Right forelimb (tissue), 1 donor: ENCODE measurements around the gene MAP1LC3B2.

Experiments used
- DNase-seq: peaks from one replicate; pipeline ENCODE4 v3.0.0-alpha.2; 2018

The MAP1LC3B2 gene

DNA sequence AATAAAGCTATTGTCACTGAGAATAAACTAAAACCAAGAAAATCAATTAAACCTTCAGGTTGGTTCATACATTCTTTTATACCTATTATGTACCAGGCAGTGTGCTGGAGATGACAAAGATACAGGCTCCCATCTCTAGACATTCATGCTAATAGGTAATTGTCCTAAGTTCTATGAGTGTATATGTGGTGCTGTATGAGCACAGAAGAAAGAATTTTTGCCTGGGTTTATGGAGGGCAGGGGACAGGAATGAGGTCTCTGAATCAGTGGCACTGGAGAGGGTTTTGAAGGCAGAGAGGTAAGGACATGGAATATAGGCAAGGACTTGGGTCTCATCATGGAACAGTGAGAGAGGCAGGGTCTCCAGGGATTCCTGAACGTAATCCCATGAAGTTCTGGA, 38.7 kb downstream of the MAP1LC3B2 start:
- DNase-seq, result no peak

DNA sequence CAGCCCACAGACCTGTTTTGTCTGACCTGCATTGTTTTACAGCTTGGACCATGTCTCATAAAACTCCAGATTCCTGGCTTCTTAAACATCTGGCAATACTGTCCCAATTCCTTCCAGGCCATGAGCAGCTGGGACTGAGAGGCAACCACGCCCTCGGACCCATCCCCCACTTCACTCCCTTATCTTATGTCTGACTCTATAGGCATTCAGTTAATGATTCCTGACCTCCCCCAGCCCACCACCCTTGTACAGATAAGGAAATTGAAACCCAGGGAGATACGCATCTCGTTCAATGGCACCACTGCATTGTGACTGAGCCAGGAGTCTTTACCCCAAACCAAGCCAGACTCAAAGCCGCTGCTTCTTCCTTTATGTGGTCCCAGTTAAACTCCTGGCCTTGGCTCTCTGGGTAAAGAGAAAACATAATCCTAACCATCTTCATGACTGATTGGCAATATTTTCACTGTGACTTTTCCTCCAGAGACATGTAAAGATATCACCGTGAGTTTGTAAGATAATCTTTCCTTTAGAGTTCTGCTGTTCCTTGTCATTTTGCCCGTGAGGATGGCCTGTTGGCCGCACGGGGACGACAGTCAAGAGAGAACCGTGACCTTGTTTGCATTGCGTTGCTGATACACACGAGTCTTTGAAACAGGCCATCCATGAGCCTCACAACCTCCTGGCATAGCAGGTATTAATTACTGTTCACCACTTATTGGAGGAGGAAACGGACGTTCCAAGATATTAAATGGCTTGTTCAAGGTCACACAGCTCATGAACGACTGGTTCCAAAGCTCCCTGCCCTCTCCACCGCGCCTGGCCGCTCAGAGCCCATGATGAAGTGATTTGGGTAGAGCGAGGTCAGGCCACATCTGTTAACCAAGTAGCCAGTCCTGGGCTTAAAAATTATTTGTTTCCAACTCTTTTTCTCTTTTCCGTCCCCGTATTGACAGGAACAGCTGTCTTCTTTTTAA, 39.4 kb downstream of the MAP1LC3B2 start:
- no peak for DNase-seq

DNA sequence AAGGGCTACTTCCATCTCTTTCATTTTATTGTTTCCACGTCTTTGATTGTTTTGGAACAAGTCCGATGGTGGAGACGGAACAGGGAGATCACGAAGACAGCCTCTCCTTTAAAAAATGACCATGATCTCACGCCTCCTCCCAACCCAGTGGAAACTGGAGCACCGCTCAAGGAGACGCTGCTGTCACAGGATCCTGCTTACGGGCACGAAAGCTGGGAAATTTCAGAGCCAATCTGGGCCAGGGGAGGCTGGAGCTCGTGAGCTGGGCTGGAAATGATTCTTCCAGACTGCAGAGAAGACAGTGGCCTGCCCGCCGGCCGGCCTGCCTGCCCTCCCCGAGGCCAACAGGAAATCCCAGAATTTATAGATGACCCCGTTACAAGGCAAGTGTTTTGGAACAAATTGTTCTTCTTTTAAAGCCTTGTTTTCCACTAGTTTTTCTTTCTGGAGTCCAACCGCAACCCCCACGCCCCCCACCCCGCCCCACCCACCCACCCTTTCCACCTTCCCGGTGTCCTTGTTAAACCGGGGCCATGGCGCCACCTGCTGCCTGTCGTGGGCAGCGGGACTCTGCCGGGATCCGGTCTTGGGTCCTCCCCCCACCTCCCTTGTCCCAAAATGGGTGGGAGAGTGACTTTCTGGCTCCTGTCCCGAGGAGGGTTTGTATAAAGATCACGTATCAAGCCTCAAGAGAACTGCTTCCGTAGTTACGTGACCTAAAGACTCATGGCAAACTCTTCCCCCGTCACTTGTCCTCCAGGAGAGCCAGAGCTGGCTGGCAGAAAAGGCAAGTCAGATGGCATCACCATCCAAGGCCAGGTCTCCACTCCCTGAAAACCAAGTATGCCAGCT, 40.3 kb downstream of the MAP1LC3B2 start:
- DNase-seq, result peak; percentile 93

DNA sequence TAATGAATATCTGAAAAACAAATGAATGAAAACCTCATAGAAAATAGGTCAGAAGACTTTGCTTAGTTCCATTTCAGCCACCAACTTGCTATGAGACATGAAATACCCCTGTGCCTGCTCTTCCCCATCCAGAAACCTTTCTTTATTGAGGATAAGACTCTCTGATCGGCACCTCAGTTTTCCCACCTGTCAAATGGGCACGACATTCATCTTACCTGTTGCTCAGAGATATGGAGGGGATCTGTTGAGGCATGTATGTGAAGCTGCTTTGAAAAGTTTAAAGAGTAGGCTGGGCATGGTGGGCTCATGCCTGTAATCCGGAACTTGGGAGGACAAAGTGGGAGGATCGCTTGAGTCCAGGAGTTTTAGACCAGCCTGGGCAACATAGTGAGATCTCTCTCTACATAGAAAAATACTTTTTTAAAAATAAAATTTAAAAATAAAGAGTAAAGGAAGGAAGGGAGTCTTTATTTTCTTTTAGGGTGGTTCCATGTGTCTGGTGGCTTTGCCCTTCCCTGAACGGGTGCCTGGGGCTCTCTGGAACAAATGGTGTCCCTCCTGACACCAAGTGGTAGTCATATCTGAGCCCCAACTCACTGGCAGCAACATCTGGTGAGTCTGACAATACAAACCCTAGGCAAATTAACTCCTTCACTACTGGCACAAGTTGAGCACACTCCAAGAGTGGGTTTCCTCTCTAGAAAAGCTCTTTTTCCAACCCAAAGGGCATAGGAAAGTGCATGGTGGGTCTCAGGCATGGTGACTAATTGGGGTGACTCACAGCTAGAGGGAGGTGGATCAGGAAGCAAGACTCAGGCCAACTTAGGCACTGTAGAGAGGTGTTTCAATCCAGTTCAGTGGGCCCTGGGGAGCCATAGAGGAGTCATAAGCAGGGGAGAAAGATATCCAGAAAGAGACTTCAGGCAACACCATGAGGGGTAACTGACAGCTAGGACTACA, 42.1 kb downstream of the MAP1LC3B2 start:
- DNase-seq, result no peak

DNA sequence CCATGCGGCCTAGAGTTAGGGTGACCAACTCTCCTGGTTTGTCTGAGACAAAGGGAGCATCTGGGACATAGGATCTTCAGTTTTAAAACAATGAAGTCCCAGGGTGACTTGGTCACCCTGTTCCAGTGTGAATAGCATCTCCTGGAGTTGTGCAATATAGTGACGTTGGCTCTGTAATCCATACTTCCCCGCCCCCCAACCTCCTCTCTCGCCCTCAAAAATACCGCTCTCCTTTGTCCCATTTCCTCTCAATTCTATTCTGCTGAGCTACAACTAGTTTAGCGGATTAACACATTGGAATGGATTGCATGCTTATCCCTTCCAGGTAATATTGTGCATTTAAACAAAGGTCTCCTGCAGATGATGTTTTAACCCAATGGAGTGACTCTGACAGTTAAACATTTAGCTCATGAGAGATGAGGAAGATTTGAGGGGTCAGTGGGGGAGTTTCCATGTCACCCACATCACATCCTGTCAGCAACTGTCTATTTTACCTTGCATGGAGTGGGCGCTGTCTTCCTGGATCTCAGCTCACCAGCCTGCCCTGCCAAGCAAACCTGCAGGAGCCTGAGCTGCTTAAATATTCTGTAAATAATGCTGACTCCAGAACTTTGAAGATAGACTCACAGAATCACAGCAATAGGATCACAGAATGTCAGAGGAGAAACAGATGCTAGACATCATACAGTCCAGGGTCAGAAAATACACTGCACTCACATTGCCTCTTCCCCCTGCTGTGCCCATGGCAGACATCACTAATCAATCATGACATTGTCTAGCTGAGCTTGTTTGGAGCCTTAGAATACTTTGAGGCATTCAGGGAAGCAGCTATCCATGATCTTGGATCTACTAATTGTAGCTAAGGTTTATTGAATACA, 43.0 kb downstream of the MAP1LC3B2 start:
- DNase-seq, result no peak

DNA sequence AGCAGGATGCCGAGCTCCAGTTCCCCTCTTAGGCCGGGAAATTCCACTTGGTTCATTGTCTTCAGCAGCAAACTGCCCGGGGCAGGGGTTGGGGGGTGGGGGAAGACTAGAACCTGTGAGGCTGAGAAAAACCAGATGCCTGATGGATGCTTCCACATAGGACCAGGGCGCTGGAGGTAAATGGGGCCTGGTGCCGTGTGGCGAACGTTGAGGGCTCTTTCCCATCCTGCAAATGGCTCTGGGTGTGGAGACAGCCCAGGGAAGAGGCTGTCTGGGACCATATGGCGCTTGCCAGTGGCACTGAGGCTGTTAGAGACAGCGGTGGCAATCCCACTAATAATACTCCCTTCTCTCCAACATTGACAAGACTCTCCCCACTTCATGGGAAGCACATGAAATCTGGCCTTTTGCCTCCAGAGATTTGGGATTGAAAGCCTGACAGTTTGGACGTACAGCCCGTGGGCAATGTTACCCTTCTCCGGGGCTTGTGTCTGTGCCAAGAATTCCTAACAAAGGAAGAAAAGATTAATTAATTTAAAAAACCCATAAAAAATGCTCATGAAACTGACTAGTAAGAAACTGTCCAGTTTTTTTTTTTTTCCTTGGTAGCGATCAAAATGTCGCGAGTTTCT, 44.5 kb downstream of the MAP1LC3B2 start:
- no peak for DNase-seq

DNA sequence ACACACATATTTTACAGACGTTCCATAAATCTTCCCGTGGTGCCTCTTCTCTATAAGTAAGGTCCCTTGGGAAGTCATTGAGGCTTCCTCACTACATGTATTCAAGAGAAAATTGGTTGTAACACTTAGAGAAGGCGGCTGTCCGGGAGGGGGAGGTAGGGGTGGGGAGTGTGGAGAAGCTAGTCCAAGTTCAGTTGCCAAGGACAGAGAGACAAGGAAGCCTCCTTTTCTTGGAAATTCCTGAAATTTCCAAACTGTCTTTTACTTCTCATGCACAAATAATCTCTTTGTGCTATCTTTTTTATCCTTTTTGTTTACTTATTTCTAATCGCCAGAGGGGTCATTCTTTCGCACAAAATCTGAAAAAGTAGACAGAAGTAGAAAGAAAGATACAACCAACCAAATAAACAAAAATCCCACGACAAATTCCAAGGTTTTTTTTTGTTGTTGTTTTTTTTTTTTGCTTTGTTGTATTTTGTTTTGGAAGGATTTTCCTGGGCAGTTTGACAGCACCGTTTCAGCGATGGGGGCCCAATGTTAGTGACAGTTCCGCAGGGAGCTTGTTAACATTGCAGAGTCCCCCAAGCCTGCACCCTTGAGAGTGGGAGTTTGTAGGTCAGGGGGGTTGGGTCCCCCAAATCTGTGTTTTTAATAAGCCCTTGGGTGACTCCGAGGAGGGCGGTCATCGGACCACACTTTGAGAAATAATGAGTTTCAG, 45.2 kb downstream of the MAP1LC3B2 start:
- DNase-seq, result no peak

DNA sequence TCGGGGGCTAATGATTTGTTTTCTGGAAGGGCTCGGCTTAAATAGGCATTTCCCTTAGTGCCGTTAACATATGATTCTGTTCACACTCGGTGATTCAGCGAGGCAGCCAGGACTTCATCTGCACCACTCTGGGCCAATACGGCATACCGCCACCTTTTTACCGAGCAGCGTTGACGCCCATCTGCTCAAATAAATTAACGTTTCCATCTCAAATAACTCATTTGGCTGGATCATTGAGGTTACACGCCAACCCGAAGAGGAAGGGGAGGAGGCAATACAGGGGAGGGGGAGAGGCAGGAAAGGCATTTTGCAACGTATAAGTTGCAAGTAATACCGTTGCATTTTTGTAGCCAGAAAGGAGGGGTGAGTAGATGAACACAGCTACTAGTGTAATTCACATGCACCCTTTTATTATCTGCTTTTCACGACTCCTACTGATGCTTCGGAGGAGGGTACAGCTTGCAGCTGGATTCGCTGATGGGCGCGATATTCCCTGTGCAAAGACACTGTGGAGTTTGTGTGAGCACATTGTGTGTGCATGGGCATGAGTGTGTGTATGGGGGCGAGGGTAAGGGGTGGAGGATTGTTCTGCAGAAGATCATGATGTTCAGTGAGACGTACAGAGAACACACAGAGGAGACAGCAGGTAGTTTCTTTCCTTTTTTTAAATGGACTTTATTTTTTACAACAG, 45.9 kb downstream of the MAP1LC3B2 start:
- peak; percentile 66 for DNase-seq

DNA sequence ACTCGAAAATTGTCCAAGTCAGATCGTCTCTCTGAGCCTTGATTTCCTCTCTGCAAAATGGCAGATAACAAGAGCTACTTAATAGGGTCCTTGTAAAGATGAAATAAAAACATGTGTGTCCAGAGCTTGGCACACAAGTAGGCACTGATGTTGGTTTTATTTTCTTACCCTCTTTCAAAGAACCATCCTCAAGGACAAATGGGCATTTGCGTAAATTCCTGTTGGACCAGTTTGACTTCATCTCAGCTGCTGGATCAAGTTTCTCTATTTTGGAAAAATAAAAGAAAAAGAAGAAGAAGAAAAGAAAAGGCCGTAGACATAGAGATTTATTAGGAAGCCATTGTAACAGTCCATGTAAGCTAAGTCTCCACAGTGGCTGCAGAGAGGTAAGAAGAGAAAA, 47.2 kb downstream of the MAP1LC3B2 start:
- DNase-seq, result no peak

DNA sequence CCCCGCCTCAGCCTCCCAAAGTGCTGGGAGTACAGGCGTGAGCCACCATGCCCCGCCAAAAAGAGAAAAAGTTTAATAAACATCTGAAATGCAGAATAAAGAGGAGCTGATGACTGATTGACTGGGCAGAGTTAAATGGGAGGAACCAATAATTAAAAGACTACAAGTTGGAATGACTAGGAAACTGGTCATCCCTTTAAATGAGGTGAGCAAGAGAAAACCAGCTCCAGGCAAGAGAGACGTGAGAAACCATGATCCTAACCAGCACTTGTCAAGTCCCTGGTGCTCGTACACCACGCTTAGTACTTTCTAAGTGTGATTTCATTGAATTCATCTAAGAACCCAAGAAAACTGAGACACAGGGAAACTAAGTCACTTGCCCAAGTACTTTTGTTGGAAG, 47.9 kb downstream of the MAP1LC3B2 start:
- DNase-seq, result no peak

DNA sequence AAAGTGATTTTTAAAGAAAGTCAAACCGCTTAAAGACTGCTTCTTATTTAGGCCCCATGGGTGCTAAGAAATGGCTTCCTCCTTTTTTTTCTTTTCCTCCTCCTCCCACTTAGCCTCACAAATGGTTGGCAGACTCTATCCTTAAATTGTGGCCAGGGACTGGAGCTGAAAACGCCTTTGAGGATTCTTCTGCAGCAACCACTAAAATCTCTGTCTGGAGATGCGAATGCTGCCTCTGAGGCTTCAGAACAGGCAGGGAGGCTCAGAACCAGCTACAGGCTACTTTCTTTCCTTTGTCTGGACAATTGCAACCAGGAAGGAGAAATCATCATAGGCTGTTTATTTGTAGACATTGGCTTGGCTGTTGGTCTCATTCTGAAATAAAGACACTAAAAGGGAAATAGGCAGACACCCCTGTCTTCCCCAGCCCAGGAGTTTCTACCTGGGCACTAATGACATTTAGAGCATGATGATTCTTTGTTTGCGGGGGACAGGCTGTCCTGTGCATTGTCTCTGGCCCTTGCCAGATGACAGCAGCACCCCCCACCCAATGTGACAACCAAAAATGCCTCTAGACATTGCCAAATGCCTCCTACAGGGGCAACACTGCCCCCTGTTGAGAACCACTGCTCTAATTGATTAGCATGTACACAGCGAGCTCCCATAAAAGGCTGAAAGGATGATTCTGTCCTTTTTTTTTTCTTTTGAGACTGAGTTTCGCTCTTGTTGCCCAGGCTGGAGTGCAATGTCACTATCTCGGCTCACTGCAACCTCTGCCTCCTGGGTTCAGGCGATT, 50.3 kb downstream of the MAP1LC3B2 start:
- no peak for DNase-seq

DNA sequence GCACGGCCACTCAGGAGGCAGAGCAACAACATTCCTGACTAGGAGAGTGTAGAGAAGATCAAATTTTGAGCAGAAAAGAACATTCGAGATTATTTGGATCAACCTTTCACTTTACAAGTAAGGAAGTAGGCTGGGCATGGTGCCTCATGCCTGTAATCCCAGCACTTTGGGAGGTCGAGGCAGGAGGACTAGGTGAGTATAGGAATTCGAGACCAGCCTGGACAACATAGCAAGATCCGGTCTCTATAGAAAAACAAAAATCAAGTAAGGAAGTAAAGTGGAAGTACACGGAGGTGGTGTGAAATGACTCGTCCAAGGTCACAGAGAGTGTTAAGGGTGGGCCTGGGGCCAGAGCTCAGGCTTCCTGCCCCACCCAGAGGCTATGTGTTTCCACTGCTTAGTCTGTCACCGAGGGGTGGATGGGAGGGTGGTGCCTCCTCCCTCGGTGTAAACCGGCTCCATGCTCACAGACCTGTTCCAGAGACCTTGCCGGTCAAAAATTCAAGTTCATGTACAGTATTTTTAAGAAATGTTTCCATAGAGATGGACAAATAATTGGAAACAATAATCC, 51.9 kb downstream of the MAP1LC3B2 start:
- DNase-seq, result no peak

DNA sequence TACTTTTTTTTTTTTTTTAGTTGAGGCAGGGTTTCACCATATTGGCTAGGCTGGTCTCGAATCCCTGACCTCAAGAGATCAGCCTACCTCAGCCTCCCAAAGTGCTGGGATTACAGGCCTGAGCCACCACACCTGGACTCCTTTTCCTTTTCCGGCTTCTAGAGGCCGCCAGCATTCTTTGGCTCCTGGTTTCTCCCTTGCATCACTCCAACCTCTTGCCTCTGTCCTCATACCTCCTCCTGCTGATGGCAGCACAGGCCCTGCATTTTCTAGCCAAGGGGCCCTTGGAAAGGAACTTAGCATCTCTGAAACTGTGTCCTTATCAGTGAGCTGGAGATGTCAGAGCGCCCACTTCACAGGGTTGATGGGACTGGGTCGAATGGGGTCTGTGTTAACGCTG, 53.3 kb downstream of the MAP1LC3B2 start:
- DNase-seq, result no peak

DNA sequence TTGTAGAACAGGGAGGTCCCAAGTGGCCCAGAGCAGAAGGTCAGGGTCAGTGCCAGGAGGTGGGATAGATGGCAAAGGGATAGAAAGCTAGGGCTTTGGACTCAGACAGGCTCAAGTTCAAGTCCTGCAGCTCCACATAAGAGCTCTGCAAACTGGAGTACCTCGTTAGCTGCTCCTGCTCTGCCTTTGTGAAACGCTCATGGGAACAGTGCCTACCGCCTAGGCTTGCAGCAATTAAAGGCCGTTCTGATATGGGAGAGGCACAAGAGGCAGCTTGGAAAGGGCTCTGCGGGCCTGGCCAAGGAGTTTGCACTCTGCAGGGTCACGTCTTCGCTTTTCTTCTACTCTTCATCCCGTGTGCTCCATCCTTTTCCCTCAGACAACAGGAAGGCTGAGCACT, 54.1 kb downstream of the MAP1LC3B2 start:
- DNase-seq, result no peak

DNA sequence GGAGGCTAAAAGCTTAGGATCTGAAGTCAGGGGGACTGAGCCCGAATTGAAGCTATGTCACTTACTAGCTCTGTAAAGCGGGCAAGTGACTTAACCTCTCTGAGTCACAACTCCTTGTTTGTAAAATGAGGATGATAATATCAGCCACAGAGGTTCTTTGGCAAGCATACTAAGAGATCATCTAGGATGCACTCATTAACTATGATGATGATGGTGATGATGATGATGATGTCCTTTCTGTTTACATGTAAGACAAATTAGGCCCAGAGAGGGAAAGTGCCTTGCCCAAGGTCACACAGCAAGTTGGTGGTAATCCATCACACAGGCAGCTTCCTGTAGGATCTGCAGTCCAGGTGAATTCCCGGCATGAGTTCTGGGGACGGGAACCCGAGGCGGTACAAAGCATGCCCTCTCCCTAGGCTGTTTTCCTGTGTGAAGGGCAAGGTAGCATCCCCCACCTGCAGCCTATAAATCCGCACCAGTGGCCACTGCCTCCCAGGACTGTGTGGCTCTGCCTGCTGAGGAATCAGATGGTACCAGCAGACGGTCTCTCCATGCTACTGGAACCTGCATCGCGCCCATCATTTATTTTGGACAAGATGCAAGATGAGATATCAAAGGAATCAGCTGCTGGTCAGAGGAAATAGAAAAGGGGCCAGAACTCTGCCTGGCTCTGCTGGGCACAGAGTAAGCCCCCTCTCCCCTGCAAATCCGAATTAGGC, 55.2 kb downstream of the MAP1LC3B2 start:
- no peak for DNase-seq

DNA sequence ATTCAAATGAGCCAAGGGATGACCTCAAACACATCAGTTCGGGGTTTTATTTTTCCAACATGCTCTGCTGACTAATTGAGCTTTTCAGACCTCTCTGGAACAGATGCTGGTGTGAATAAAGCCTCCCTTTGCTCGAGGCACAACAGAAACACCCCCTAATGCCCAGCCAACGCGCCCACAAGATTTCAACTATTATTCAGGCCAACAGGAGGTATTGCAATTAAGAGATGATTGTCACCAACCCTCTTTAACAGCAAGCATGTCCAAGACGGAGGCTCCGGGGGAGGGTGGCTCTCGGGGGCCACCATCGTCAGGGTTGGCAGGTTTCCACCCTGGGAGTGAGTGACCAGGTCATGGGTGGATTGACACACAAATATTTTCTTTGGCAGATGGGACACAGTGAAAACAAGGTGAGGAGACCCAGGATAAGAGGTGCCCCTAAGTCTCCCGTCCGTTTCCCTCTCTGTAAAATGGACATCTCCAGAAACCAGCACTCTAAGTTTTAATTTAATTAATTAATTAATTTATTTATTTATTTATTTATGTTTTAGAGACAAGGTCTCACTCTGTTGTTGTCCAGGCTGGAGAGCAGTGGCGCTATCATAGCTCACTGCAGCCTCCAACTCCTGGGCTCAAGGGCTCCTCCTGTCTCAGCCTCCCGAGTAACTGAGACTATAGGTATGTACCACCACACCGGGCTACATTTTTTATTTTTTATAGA, 56.1 kb downstream of the MAP1LC3B2 start:
- DNase-seq, result no peak
